AG10803 (cell line): Measurements from ENCODE around the gene IGF2R.
"Not testable (repeated sequence)": the region's sequence is repeated elsewhere in the genome, so short reads cannot be mapped to it uniquely, and the experiment has no call there.

Source experiments
- DNase-seq: peaks from one replicate; pipeline ENCODE4 v3.0.0; 2010; ENCODE audit warnings: low read depth
- H3K4me3 ChIP-seq: 2 replicates; pipeline ENCODE4 v1.5.1; 2011; ENCODE audit warnings: mild to moderate bottlenecking, low read length, control low read depth
- CTCF ChIP-seq: conservative IDR thresholded peaks from 2 replicates; pipeline ENCODE4 v1.5.1; 2011; ENCODE audit warnings: mild to moderate bottlenecking, low read length, control low read depth, inconsistent platforms

The IGF2R gene

GRCh38 chr6:160085713-160086505 lies 117.0 kb downstream of the IGF2R start:
- no peak for DNase-seq
- TF ChIP-seq CTCF, result no peak
- H3K4me3 ChIP-seq, result no peak overlapping the region

GRCh38 chr6:160086754-160087153 lies 117.9 kb downstream of the IGF2R start:
- DNase-seq, result no peak
- no peak overlapping the region for H3K4me3 ChIP-seq
- no peak for TF ChIP-seq CTCF

- TF ChIP-seq CTCF, result peak; percentile 95
- no peak overlapping the region for H3K4me3 ChIP-seq
- peak; percentile 94 for DNase-seq
These were observed 119.3 kb downstream of the IGF2R start for GRCh38 chr6:160088069-160088783.

GRCh38 chr6:160088784-160089533 lies 120.1 kb downstream of the IGF2R start:
- no peak for TF ChIP-seq CTCF
- peak overlapping the region; percentile 26 for H3K4me3 ChIP-seq
- DNase-seq, result peak; percentile 55

GRCh38 chr6:160089534-160089897 lies 120.6 kb downstream of the IGF2R start:
- H3K4me3 ChIP-seq, result no peak overlapping the region
- TF ChIP-seq CTCF, result no peak
- no peak for DNase-seq

- not testable (repeated sequence) for DNase-seq, H3K4me3 ChIP-seq
These were observed 121.8 kb downstream of the IGF2R start for GRCh38 chr6:160090442-160091239.

- not testable (repeated sequence) for H3K4me3 ChIP-seq, DNase-seq
These were observed 123.3 kb downstream of the IGF2R start for GRCh38 chr6:160092176-160092575.
